H1 (cell line): ENCODE results near the gene CD59. TPM values are rescaled to one million over a fixed set of nuclear protein-coding genes. Genes with fewer than 3 reads are reported as not detected.

Experiments used
- CTCF ChIA-PET: fragments of 300-600 bp; sonication (Branson Sonifier 250); formaldehyde crosslinking; loops from one replicate; lab custom pipeline; 2021; ENCODE audit not compliant: partially characterized antibody; lab: Charles Lee
- POLR2A ChIA-PET: fragments of 300-600 bp; sonication (Branson Sonifier 250); formaldehyde crosslinking; loops from one replicate; lab custom pipeline; 2021; ENCODE audit warnings: inconsistent platforms; ENCODE audit not compliant: partially characterized antibody; lab: Charles Lee
- DNase-seq, 2 experiments: peaks; one replicate each; pipeline versions ENCODE4 v3.0.0 to v3.0.0-alpha.2; 2010 to 2022; ENCODE audit warnings: low spot score in 2 of 2, low read depth in 1 of 2, mixed read lengths in 1 of 2
- FAIRE-seq: peaks from 2 replicates; lab custom pipeline; 2011; peaks lifted over from hg19 to GRCh38; lab: Jason Lieb, UNC
- H2AFZ ChIP-seq: 2 replicates; pipeline ENCODE4 v1.8.1; 2012; ENCODE audit warnings: low read length, inconsistent platforms
- H2AK5ac ChIP-seq: 2 replicates; pipeline ENCODE4 v1.6.1; 2013; ENCODE audit warnings: low read depth, low read length
- H2BK120ac ChIP-seq: replicated peaks from 2 replicates; pipeline ENCODE3; 2013; ENCODE audit warnings: low read depth, low read length, inconsistent platforms
- H2BK12ac ChIP-seq: 2 replicates; pipeline ENCODE4 v1.6.1; 2013; ENCODE audit warnings: low read depth, low read length
- H2BK15ac ChIP-seq: 2 replicates; pipeline ENCODE4 v1.6.1; 2013; ENCODE audit warnings: low read length
- H2BK20ac ChIP-seq: 2 replicates; pipeline ENCODE4 v1.6.1; 2013; ENCODE audit warnings: low read length
- H2BK5ac ChIP-seq: 2 replicates; pipeline ENCODE4 v1.6.1; 2013; ENCODE audit warnings: low read depth, low read length
- H3K14ac ChIP-seq: 2 replicates; pipeline ENCODE4 v1.6.1; 2013; ENCODE audit warnings: inconsistent platforms; ENCODE audit not compliant: insufficient read length
- H3K18ac ChIP-seq: 2 replicates; pipeline ENCODE4 v1.6.1; 2013; ENCODE audit warnings: low read length; ENCODE audit errors: extremely low read depth
- H3K23ac ChIP-seq: 2 replicates; pipeline ENCODE4 v1.6.1; 2013; ENCODE audit warnings: inconsistent platforms; ENCODE audit not compliant: insufficient read length
- H3K23me2 ChIP-seq: 2 replicates; pipeline ENCODE4 v1.6.1; 2013; ENCODE audit warnings: low read depth, low read length
- H3K27ac ChIP-seq: 2 replicates; pipeline ENCODE4 v1.6.1; 2011; ENCODE audit warnings: low read depth, low read length, inconsistent platforms
- H3K27me3 ChIP-seq, 4 experiments: replicated peaks in 1 of 4; 1 replicate in 1 of 4; 2 replicates in 3 of 4; pipeline versions ENCODE4 v1.6.1 to v1.8.1; 2011 to 2013; ENCODE audit warnings: low read length in 3 of 4, mild to moderate bottlenecking in 3 of 4, inconsistent platforms in 2 of 4, mixed read lengths in 2 of 4, moderate library complexity in 1 of 4; ENCODE audit not compliant: control insufficient read depth in 3 of 4, insufficient read depth in 3 of 4; ENCODE audit errors: extremely low read depth in 1 of 4
- H3K36me3 ChIP-seq, 4 experiments: 2 replicates each; pipeline versions ENCODE4 v1.6.1 to v1.8.1; 2011 to 2013; ENCODE audit warnings: mild to moderate bottlenecking in 4 of 4, low read length in 3 of 4, moderate library complexity in 2 of 4, control low read depth in 1 of 4, inconsistent platforms in 1 of 4; ENCODE audit not compliant: insufficient read depth in 4 of 4, control insufficient read depth in 2 of 4
- H3K4ac ChIP-seq: replicated peaks from 2 replicates; pipeline ENCODE3; 2013; ENCODE audit warnings: low read length, low read depth, mixed read lengths, inconsistent platforms; ENCODE audit not compliant: insufficient read length
- H3K4me1 ChIP-seq, 4 experiments: replicated peaks in 1 of 4; 1 replicate in 1 of 4; 2 replicates in 3 of 4; pipeline versions ENCODE4 v1.6.1 to v1.8.1; 2011 to 2013; ENCODE audit warnings: low read length in 3 of 4, inconsistent platforms in 2 of 4, mixed read lengths in 1 of 4; ENCODE audit not compliant: insufficient read depth in 4 of 4, control insufficient read depth in 3 of 4
- H3K4me2 ChIP-seq, 2 experiments: 2 replicates each; pipeline versions ENCODE4 v1.6.1 to v1.8.1; 2011 to 2013; ENCODE audit warnings: low read depth in 2 of 2, low read length in 2 of 2, control low read depth in 1 of 2, inconsistent platforms in 1 of 2, mild to moderate bottlenecking in 1 of 2; ENCODE audit not compliant: insufficient read depth in 1 of 2
- H3K4me3 ChIP-seq, 4 experiments: fragments of 200-600, 300-600 bp in 1 of 4; sonication (generic), shearing (Covaris generic), sonication (Bioruptor Twin) in 1 of 4; 2 replicates each; pipeline versions ENCODE4 v1.5.1 to v1.8.1; 2011 to 2016; ENCODE audit warnings: low read length in 4 of 4, low read depth in 3 of 4, control low read depth in 2 of 4, inconsistent platforms in 2 of 4, mild to moderate bottlenecking in 2 of 4, mixed read lengths in 1 of 4, moderate library complexity in 1 of 4; ENCODE audit not compliant: insufficient read depth in 2 of 4; ENCODE audit errors: extremely low read depth in 1 of 4
- H3K56ac ChIP-seq: replicated peaks from 2 replicates; pipeline ENCODE3; 2013; ENCODE audit warnings: low read depth, mild to moderate bottlenecking, mixed read lengths, low read length, inconsistent platforms; ENCODE audit not compliant: insufficient read length
- H3K79me1 ChIP-seq: 2 replicates; pipeline ENCODE4 v1.6.1; 2013; ENCODE audit warnings: low read depth, low read length, control low read depth
- H3K79me2 ChIP-seq, 2 experiments: 2 replicates each; pipeline versions ENCODE4 v1.6.1 to v1.8.1; 2012 to 2013; ENCODE audit warnings: low read length in 2 of 2, mild to moderate bottlenecking in 2 of 2, inconsistent platforms in 1 of 2; ENCODE audit not compliant: insufficient read depth in 2 of 2, control insufficient read depth in 1 of 2
- H3K9ac ChIP-seq, 4 experiments: replicated peaks in 1 of 4; 1 replicate in 1 of 4; 2 replicates in 3 of 4; pipeline versions ENCODE4 v1.6.1 to v1.8.1; 2011 to 2013; ENCODE audit warnings: low read depth in 3 of 4, low read length in 3 of 4, control low read depth in 2 of 4, mild to moderate bottlenecking in 2 of 4, moderate library complexity in 2 of 4, inconsistent platforms in 1 of 4; ENCODE audit errors: extremely low read depth in 1 of 4
- H3K9me3 ChIP-seq, 2 experiments: 2 replicates each; pipeline versions ENCODE4 v1.6.1 to v1.8.1; 2012 to 2013; ENCODE audit warnings: mild to moderate bottlenecking in 2 of 2, moderate library complexity in 2 of 2, control low read depth in 1 of 2, inconsistent platforms in 1 of 2, low read depth in 1 of 2, low read length in 1 of 2, mixed read lengths in 1 of 2; ENCODE audit not compliant: insufficient read depth in 2 of 2
- H4K20me1 ChIP-seq, 2 experiments: replicated peaks in 1 of 2; 2 replicates each; pipeline versions ENCODE3 to v1.8.1; 2011 to 2013; ENCODE audit warnings: inconsistent platforms in 2 of 2, low read length in 2 of 2, mild to moderate bottlenecking in 1 of 2; ENCODE audit not compliant: insufficient read depth in 2 of 2, control insufficient read depth in 1 of 2
- H4K5ac ChIP-seq: 2 replicates; pipeline ENCODE4 v1.6.1; 2013; ENCODE audit warnings: low read length, low read depth, mixed read lengths, inconsistent platforms; ENCODE audit not compliant: insufficient read length
- H4K8ac ChIP-seq: 2 replicates; pipeline ENCODE4 v1.8.0; 2013; ENCODE audit warnings: mild to moderate bottlenecking, moderate library complexity, low read length, inconsistent platforms; ENCODE audit not compliant: insufficient read depth; ENCODE audit errors: extremely low read depth
- H4K91ac ChIP-seq: replicated peaks from 2 replicates; pipeline ENCODE3; 2013; ENCODE audit warnings: low read length, mixed read lengths, inconsistent platforms; ENCODE audit not compliant: insufficient read length
- BACH1 ChIP-seq: IDR thresholded peaks from 2 replicates; pipeline ENCODE4 v1.6.1; 2012; ENCODE audit warnings: low read length, improper control_type of control experiment
- CBX5 ChIP-seq: fragments of 300-800, 300-1000 bp; sonication (generic); IDR thresholded peaks from 2 replicates; pipeline ENCODE4 v1.7.1; 2016; ENCODE audit warnings: antibody characterized with exemption, low read length, low read depth
- GABPA ChIP-seq: IDR thresholded peaks from 2 replicates; pipeline ENCODE4 v1.6.1; 2011; ENCODE audit warnings: mild to moderate bottlenecking, low read length, moderate library complexity, borderline replicate concordance; ENCODE audit not compliant: insufficient read depth
- HDAC2 ChIP-seq, 2 experiments: fragments of 300-600 bp in 1 of 2; sonication (generic) in 1 of 2; IDR thresholded peaks; 2 replicates each; pipeline ENCODE4 v1.6.1; 2011 to 2012; ENCODE audit warnings: low read depth in 2 of 2, low read length in 2 of 2, mild to moderate bottlenecking in 2 of 2, moderate library complexity in 2 of 2, borderline replicate concordance in 1 of 2, inconsistent platforms in 1 of 2
- KDM1A ChIP-seq: fragments of 200-600, 300-600 bp; sonication (generic); IDR thresholded peaks from 2 replicates; pipeline ENCODE4 v1.7.1; 2016; ENCODE audit warnings: mild to moderate bottlenecking, low read length, borderline replicate concordance
- NRF1 ChIP-seq: IDR thresholded peaks from 2 replicates; pipeline ENCODE4 v1.6.1; 2011; ENCODE audit warnings: mild to moderate bottlenecking, low read depth, low read length, improper control_type of control experiment
- PHF8 ChIP-seq: fragments of 200-600 bp; sonication (generic); conservative IDR thresholded peaks from 2 replicates; pipeline ENCODE4 v1.7.1; 2012; ENCODE audit warnings: low read depth, mild to moderate bottlenecking, inconsistent platforms, low read length, moderate library complexity
- SP2 ChIP-seq: IDR thresholded peaks from 2 replicates; pipeline ENCODE4 v1.6.1; 2012; ENCODE audit warnings: mild to moderate bottlenecking, low read length, inconsistent platforms
- SP4 ChIP-seq: IDR thresholded peaks from 2 replicates; pipeline ENCODE4 v1.6.1; 2012; ENCODE audit warnings: low read length, inconsistent platforms
- TAF7 ChIP-seq: optimal IDR thresholded peaks from 2 replicates; pipeline ENCODE3; 2011; ENCODE audit warnings: low read depth, mild to moderate bottlenecking, inconsistent platforms, low read length, moderate library complexity, borderline replicate concordance
- TCF12 ChIP-seq: IDR thresholded peaks from 2 replicates; pipeline ENCODE4 v1.6.1; 2011; ENCODE audit warnings: low read depth, mild to moderate bottlenecking, low read length
- ZNF274 ChIP-seq: IDR thresholded peaks from 2 replicates; pipeline ENCODE4 v1.7.0; 2012; ENCODE audit warnings: low read length, borderline replicate concordance; ENCODE audit errors: extremely low read depth
- WGBS, 2 experiments: shearing (Covaris generic) in 1 of 2; methylation state at CpG; one replicate each; pipeline versions ENCODE4 v1.1.6 to v1.1.7; 2013 to 2015; ENCODE audit warnings: low lambda C conversion rate in 2 of 2, mixed read lengths in 2 of 2, inconsistent platforms in 1 of 2, low coverage in 1 of 2, missing lambda C conversion rate in 1 of 2; ENCODE audit not compliant: insufficient replicate concordance in 2 of 2, insufficient coverage in 1 of 2, insufficient read length in 1 of 2; ENCODE audit errors: extremely low coverage in 1 of 2, missing lambda C conversion rate in 1 of 2; 5-methylcytosine and 5-hydroxymethylcytosine counted together
- polyA plus RNA-seq, 7 experiments: library from polyadenylated mRNA; depleted of rRNA in 3 of 7; stranded (reverse) in 5 of 7; unstranded in 2 of 7; fragments of >200 nt in 5 of 7; fragments of 200-250 nt in 2 of 7; gene quantifications; 1 replicate in 5 of 7; 2 replicates in 1 of 7; 4 replicates in 1 of 7; pipeline versions ENCODE4 v1.2.1 to v1.2.3, GENCODE V29; 2011 to 2013; ENCODE audit warnings: missing spikeins in 2 of 7, mixed read lengths in 2 of 7
- total RNA-seq: library from RNA; stranded (reverse); fragmentation: NEBNext Ultra II Directional; extraction: Animal tissue kit (Norgen Biotek cat#: 25700); gene quantifications from 2 replicates; pipeline ENCODE4 v1.2.1, GENCODE V29; 2021

The CD59 gene
- total and polyA plus RNA-seq, 2 of the 8 experiments (the other 6 are each of a cell fraction or from before 2014, with no cell fraction given): 63.1 to 90.3 TPM

GRCh38 chr11:33691066-33691864 is 45.0 kb downstream of the CD59 start:
- H2AFZ ChIP-seq: no peak overlapping the region
- H2BK15ac ChIP-seq: no peak overlapping the region
- H3K27ac ChIP-seq: no peak overlapping the region
- H3K14ac ChIP-seq: no peak overlapping the region
- no peak overlapping the region for H4K91ac ChIP-seq
- H3K4me1 ChIP-seq: peaks cover 2 to 16% (median 10%) of the 10 kb centered on the region in 4 experiments
- POLR2A ChIA-PET: no interaction called here
- no peak overlapping the region for H3K4ac ChIP-seq
- FAIRE-seq (no peak), DNase-seq (no peak)
- no peak overlapping the region for H2AK5ac ChIP-seq
- H2BK120ac ChIP-seq: no peak overlapping the region
- no peak overlapping the region for H3K18ac ChIP-seq
- H4K5ac ChIP-seq: no peak overlapping the region
- H2BK5ac ChIP-seq: no peak overlapping the region
- H3K36me3 ChIP-seq: no peaks in the 10 kb centered on the region
- H2BK12ac ChIP-seq: no peak overlapping the region
- no peak overlapping the region for H3K9ac ChIP-seq
- CTCF ChIA-PET: interaction anchor here (0.7 to 14.5 kb wide), 12 partner anchors 9 to 326 kb away, joined by 3 to 167 read pairs (median 4); partner anchors contain the start of genes CD59 and FBXO3
- H3K79me2 ChIP-seq: no peaks in the 10 kb centered on the region
- no peaks in the 10 kb centered on the region for H3K9me3 ChIP-seq
- 89% methylated on average over 6 of the region's 6 CpGs; no CpG with 5 or more reads in 1 of the 2 experiments for WGBS, 2 experiments
- no peak overlapping the region for H4K8ac ChIP-seq
- H3K27me3 ChIP-seq: no peaks in the 10 kb centered on the region
- no peaks in the 10 kb centered on the region for H3K79me1 ChIP-seq
- no peak overlapping the region for H3K56ac ChIP-seq
- no peak overlapping the region for H3K4me3 ChIP-seq
- no peaks in the 10 kb centered on the region for H4K20me1 ChIP-seq
- H3K23ac ChIP-seq: no peak overlapping the region
- H3K4me2 ChIP-seq: no peak overlapping the region
- H2BK20ac ChIP-seq: no peak overlapping the region
- TF ChIP-seq SP2 (no peak), BACH1 (no peak), GABPA (no peak), HDAC2 (IDR thresholded peaks at IDR 0.05; ENCODE audit: borderline replicate concordance in 1 of 2, low read depth in 2 of 2, low read length in 2 of 2) (no peak), PHF8 (no peak), ZNF274 (no peak), CBX5 (no peak), NRF1 (no peak), KDM1A (no peak), TAF7 (no peak), SP4 (no peak), TCF12 (no peak)
- H3K23me2 ChIP-seq: no peaks in the 10 kb centered on the region
